Fibroblast of villous mesenchyme (primary cell): ENCODE measurements around the gene ART1. TPM values are rescaled to one million over a fixed set of nuclear protein-coding genes. Genes with fewer than 3 reads are reported as not detected.

Source experiments
- DNase-seq: peaks from one replicate; pipeline ENCODE4 v3.0.0-alpha.2; 2010; ENCODE audit warnings: low read depth
- H3K4me3 ChIP-seq: 2 replicates; pipeline ENCODE4 v1.5.1; 2011; ENCODE audit warnings: low read depth, mild to moderate bottlenecking, low read length
- CTCF ChIP-seq: IDR thresholded peaks from 2 replicates; pipeline ENCODE4 v1.5.1; 2012; ENCODE audit warnings: low read depth, mild to moderate bottlenecking, low read length; ENCODE audit not compliant: insufficient read depth
- total RNA-seq: library from RNA; depleted of rRNA; stranded (reverse); fragments of >200 nt; gene quantifications from 2 replicates; pipeline ENCODE4 v1.2.3, GENCODE V29; 2012

ART1 gene
- total RNA-seq, 1 donor: not detected

- no peak overlapping the region for H3K4me3 ChIP-seq
- TF ChIP-seq CTCF: no peak
- no peak for DNase-seq
Measured at GRCh38 chr11:3666023-3666530, 21.1 kb downstream of the ART1 start.

GRCh38 chr11:3667149-3668035, 22.5 kb downstream of the ART1 start:
- DNase-seq: no peak
- no peak for TF ChIP-seq CTCF
- H3K4me3 ChIP-seq: no peak overlapping the region

- no peak overlapping the region for H3K4me3 ChIP-seq
- DNase-seq: no peak
- TF ChIP-seq CTCF: no peak
Measured at GRCh38 chr11:3669128-3669527, 24.2 kb downstream of the ART1 start.

- DNase-seq: no peak
- H3K4me3 ChIP-seq: no peak overlapping the region
- no peak for TF ChIP-seq CTCF
Measured at GRCh38 chr11:3669742-3670183, 24.8 kb downstream of the ART1 start.

- H3K4me3 ChIP-seq: no peak within 1 kb of the TSS
- TF ChIP-seq CTCF: no peak
- DNase-seq: no peak
Measured at GRCh38 chr11:3671334-3672254, 26.7 kb downstream of the ART1 start, which contains the start of gene CHRNA10. Gene CHRNA10 (minus strand): TSS chr11:3671384. CDS start chr11:3671312, 72 bp downstream.

GRCh38 chr11:3674189-3674588, 29.3 kb downstream of the ART1 start:
- TF ChIP-seq CTCF: no peak
- peak; percentile 11 for DNase-seq
- H3K4me3 ChIP-seq: no peak overlapping the region
